Testis (tissue), 2 donors: ENCODE results near the gene ZC3H7B.

ENCODE experiments used
- CTCF ChIP-seq, 3 experiments: fragments of 450-650 bp in 2 of 3; fragments of 200-600 bp in 1 of 3; sonication (generic) in 1 of 3; IDR thresholded peaks; one replicate each; pipeline ENCODE4 v1.5.1; 2016 to 2019; ENCODE audit warnings: antibody characterized with exemption in 3 of 3, mild to moderate bottlenecking in 2 of 3, moderate library complexity in 1 of 3
- POLR2A ChIP-seq: fragments of 450-650 bp; IDR thresholded peaks from one replicate; pipeline ENCODE4 v1.6.1; 2017; ENCODE audit warnings: antibody characterized with exemption, mild to moderate bottlenecking, moderate library complexity

DNA sequence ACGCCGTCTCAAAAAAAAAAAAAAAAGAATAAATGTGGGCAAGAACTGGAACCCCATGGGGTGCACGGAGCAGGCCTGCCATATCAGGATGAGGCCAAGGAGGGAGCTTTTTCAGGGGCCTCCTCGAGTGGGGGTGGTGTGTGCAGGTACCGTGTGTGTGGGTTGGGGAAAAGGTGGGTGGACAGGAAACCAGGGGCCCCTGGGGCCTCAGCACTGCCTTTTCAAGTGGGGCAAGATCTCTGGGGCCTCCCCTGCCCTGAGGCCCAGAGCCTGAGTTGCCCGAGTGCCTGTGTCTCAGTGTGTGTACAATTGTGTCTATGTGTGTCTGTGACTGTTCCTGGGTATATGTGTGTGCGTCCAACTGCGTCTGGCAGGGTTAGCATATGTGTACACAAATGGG, 104.3 kb downstream of the ZC3H7B start:
- TF ChIP-seq CTCF (IDR thresholded peaks at IDR 0.05) (no peak), POLR2A (no peak)
